ENCODE measurements around the gene IER5.
"Not testable (repeated sequence)": the region's sequence is repeated elsewhere in the genome, so short reads cannot be mapped to it uniquely, and the experiment has no call there.

Gene IER5

GRCh38 chr1:181114574-181115367, 26.3 kb downstream of the IER5 start:
- TF ChIP-seq, protein P1, sequence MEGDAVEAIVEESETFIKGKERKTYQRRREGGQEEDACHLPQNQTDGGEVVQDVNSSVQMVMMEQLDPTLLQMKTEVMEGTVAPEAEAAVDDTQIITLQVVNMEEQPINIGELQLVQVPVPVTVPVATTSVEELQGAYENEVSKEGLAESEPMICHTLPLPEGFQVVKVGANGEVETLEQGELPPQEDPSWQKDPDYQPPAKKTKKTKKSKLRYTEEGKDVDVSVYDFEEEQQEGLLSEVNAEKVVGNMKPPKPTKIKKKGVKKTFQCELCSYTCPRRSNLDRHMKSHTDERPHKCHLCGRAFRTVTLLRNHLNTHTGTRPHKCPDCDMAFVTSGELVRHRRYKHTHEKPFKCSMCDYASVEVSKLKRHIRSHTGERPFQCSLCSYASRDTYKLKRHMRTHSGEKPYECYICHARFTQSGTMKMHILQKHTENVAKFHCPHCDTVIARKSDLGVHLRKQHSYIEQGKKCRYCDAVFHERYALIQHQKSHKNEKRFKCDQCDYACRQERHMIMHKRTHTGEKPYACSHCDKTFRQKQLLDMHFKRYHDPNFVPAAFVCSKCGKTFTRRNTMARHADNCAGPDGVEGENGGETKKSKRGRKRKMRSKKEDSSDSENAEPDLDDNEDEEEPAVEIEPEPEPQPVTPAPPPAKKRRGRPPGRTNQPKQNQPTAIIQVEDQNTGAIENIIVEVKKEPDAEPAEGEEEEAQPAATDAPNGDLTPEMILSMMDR (IDR thresholded peaks at IDR 0.05), result no peak
- Histone ChIP-seq H3K27me3 (peaks cover 8% of the 10 kb centered on the region), H3K36me3 (no peaks in the 10 kb centered on the region), H3K4me1 (ENCODE audit: control insufficient read depth in 1 of 2, insufficient read depth in 1 of 2, low read depth in 1 of 2, low read length in 1 of 2) (no peaks in the 10 kb centered on the region), H3K27ac (no peak overlapping the region), H3K9me3 (no peaks in the 10 kb centered on the region), H3K4me3 (ENCODE audit: low read depth in 1 of 2, low read length in 1 of 2) (no peak overlapping the region)

GRCh38 chr1:181115368-181115684, 26.8 kb downstream of the IER5 start:
- H3K4me1 ChIP-seq (ENCODE audit: control insufficient read depth in 1 of 2, insufficient read depth in 1 of 2, low read depth in 1 of 2, low read length in 1 of 2), result no peaks in the 10 kb centered on the region
- TF ChIP-seq, protein P1 (IDR thresholded peaks at IDR 0.05), result no peak
- no peaks in the 10 kb centered on the region for H3K36me3 ChIP-seq
- H3K9me3 ChIP-seq, result no peaks in the 10 kb centered on the region
- peaks cover 5% of the 10 kb centered on the region for H3K27me3 ChIP-seq
- no peak overlapping the region for H3K4me3 ChIP-seq (ENCODE audit: low read depth in 1 of 2, low read length in 1 of 2)
- H3K27ac ChIP-seq, result no peak overlapping the region

DNA sequence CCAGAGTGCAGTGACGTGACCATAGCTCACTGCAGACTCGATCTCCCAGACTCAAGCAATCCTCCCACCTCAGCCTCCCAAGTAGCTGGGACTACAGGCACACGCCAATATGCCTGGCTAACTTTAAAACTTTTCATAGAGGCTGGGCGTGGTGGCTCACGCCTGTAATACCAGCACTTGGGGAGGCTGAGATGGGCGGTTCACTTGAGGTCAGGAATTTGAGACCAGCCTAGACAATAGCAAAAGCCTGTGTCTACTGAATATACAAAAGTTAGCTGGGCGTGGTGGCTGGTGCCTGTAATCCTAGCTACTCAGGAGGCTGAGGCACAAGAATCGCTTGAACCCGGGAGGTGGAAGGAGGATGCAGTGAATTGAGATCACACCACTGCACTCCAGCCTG, 27.5 kb downstream of the IER5 start:
- not testable (repeated sequence) for H3K9me3 ChIP-seq; H3K4me3 ChIP-seq (ENCODE audit: low read depth in 1 of 2, low read length in 1 of 2); H3K27ac ChIP-seq; H3K36me3 ChIP-seq; H3K4me1 ChIP-seq (ENCODE audit: control insufficient read depth in 1 of 2, insufficient read depth in 1 of 2, low read depth in 1 of 2, low read length in 1 of 2); H3K27me3 ChIP-seq

DNA sequence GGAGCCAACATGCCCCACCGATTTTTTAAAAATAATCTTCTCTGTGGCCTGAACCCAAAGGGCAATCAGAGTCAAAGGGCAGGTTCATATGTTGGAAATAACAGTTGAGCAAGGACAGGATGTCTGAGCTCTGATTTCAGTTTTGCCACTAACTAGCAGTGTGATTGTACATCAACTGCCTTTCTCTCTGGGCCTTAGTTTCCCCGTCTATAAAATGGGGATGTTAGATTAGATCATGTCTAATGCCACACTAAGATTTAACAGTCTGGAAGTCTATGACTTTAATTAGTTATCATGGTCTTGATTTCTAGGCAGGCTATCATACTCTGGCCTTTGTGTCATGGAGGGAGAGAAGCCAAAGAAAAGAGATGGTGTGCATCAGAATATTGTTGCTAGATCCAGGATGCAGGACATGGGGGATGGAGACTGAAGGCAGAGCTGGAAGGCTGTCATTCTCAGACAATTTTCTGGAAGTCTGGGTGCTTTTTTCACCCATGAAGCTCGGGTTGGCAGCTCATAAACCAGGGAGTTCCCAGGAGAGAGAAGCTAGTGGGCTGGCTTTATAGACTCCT, 28.4 kb downstream of the IER5 start:
- TF ChIP-seq, protein P1 (IDR thresholded peaks at IDR 0.05), result no peak
- Histone ChIP-seq H3K4me3 (ENCODE audit: low read depth in 1 of 2, low read length in 1 of 2) (no peak overlapping the region), H3K27ac (no peak overlapping the region), H3K4me1 (ENCODE audit: control insufficient read depth in 1 of 2, insufficient read depth in 1 of 2, low read depth in 1 of 2, low read length in 1 of 2) (no peaks in the 10 kb centered on the region), H3K27me3 (no peaks in the 10 kb centered on the region), H3K36me3 (no peaks in the 10 kb centered on the region), H3K9me3 (no peaks in the 10 kb centered on the region)

- no peak overlapping the region for H3K4me3 ChIP-seq (ENCODE audit: low read depth in 1 of 2, low read length in 1 of 2)
- no peaks in the 10 kb centered on the region for H3K36me3 ChIP-seq
- H3K4me1 ChIP-seq (ENCODE audit: control insufficient read depth in 1 of 2, insufficient read depth in 1 of 2, low read depth in 1 of 2, low read length in 1 of 2), result no peaks in the 10 kb centered on the region
- H3K27ac ChIP-seq, result no peak overlapping the region
- TF ChIP-seq, protein P1 (IDR thresholded peaks at IDR 0.05), result no peak
- no peaks in the 10 kb centered on the region for H3K27me3 ChIP-seq
- no peaks in the 10 kb centered on the region for H3K9me3 ChIP-seq
Observed at GRCh38 chr1:181117648-181118449, 29.3 kb downstream of the IER5 start.

Data from neutrophil (primary cell).